ENCODE measurements around the gene YWHAQ. TPM values are rescaled to one million over a fixed set of nuclear protein-coding genes. Genes with fewer than 3 reads are reported as not detected.
A peak's percentile ranks its signal among the peaks of the same experiment; 100 is the strongest.
"Not testable (repeated sequence)": the region's sequence is repeated elsewhere in the genome, so short reads cannot be mapped to it uniquely, and the experiment has no call there.

YWHAQ gene
- polyA plus RNA-seq, 3 donors, result 463 to 476 (median 473) TPM

DNA sequence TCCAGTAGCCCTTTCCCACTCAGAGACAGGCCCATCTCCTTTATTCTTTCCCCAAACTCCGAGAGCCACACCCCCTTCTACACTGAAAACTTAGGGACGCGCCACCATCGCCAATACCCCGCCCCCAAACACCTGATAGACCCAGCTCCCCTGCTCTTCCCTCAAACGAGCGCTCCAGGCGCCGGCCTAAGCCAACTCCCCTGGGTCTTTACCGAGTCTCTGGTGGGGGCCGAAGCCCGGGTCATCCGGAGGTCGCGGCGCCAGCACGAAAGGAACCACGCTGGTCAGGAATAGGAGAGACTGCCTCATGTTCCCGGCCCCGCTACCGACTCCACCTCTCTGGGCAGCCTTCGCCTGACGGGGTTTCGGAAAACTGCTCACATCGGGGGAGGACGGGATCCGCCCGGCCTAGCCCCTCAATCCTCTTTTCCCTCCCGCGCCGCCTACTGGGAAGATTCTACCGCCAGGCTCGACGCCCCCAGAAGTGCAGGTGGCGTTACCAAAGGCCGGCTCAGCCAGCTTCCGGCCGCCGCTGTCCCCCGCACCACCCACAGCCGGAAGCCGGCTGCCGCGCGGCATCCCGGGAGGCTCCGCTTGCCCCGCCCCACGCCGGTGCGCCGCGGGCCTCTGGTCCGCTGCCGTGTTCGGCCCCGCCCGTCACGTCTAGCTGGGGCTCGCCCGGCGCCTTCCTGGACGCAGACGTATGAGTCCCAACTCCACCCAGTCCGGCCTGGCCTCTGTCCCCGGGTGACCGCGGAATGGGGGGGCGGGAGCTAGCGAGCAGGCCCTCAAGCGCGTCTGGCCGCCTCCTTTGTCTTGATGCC is 75.3 kb downstream of the YWHAQ start, which contains the start of gene ADAM17:
ADAM17 (minus strand) TSS at position 534 of the 824 bp plus-strand sequence; CDS start at position 309, 225 bp downstream.
- peak; percentile 76 to 88 (median 84) for DNase-seq (ENCODE audit: low read depth in 3 of 3, low spot score in 2 of 3)

DNA sequence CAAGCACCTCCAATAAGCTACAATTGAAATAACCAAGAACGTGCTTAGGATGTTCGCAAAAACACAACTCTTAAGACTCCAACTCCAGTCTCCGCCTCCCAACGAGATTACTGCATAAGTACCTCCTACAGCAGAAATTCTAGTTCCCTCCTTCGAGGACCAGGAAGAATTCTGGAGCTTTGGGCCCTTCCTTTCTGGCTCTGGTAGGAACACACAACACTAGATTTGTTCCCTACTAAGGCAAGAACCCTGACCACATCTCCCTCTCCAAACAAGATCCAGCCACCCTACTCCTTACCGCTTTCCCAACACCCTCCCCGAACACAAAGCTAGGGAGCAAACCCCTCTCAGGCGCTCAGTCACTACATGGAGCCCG is 75.9 kb downstream of the YWHAQ start:
- DNase-seq (ENCODE audit: low read depth in 3 of 3, low spot score in 2 of 3), result peak in 2 of 3 donors; percentile 38 to 49

DNA sequence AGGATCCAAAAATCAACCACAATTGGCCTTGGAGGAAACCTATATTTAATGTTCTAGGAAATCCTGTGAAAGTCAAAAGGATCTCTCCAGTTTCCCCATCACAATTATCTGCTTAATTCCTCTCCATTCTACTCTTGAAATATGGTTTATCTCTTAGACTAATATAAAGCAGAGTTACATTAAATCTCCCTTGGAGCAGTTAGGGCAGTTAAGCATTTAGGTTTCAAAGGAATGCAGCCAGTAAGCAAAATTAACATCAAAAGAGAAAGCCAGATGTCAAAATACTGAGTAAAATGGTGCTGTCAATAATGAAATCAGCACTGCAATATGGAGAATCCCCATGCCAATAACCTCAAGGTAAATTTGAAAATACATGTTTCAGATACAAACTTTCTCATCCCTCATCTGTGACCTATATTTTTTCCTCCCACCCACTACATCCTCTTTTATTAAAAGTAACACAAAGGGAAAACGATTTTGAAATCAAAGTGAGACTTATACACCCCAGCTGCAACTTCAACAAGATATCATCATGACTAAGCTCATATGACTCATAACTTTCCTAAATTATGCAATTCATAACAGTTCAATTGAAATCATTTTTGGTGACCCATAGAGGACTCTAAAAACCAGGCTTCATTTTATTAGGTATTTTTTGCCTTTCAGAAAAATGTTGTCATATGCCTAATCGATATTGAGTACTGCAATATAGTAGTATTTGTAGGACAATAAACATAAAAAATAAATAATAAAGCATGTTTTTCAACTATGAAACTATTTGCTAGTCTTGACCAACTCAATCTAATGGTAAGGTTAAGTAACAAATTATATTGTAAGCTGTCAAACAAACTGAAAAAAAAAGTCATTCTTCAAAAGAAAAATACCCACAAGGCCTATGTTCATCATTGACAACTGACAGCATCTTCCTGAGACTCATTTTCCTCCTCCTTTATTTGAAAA is 78.3 kb downstream of the YWHAQ start:
- DNase-seq (ENCODE audit: low read depth in 3 of 3, low spot score in 2 of 3), result no peak

DNA sequence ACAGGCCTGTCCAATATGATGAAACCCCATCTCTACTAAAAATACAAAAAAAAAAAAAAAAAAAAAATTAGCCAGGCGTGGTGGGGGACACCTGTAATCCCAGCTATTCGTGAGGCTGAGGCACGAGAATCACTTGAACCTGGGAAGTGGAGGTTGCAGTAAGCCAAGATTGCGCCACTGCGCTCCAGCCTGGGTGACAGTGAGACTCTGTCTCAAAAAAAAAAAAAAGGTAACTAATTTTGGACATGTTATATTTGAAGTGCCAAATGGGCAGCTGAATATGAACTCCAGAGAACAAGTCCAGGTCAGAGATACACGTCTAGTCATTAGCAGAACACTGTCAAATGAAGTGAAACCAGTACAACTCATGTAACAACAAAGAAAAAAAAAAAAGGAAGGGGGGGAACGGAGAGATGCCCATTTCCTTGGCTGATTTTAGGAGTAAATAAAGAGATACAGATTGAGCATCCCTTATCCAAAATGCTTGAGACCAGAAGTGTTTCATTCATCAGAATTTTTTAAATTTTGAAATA is 79.9 kb downstream of the YWHAQ start:
- not testable (repeated sequence) for DNase-seq (ENCODE audit: low read depth in 3 of 3, low spot score in 2 of 3)

DNA sequence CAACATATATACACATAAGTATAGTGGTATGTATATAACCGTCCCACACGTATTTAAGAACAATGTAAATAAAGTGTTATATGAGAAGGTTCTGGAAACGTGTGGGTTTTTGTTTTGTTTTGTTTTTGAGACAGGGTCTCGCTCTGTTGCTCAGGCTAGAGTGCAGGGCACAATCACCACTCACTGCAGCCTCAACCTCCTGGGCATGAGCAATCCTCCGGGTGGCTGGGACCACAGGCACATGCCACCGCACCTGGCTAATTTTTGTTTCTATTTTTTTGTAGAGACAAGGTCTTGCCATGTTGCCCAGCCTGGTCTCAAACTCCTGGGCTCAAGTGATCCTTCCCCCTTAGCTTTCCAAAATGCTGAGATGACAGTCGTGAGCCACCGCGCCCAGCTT is 81.4 kb downstream of the YWHAQ start:
- no peak for DNase-seq (ENCODE audit: low read depth in 3 of 3, low spot score in 2 of 3)

DNA sequence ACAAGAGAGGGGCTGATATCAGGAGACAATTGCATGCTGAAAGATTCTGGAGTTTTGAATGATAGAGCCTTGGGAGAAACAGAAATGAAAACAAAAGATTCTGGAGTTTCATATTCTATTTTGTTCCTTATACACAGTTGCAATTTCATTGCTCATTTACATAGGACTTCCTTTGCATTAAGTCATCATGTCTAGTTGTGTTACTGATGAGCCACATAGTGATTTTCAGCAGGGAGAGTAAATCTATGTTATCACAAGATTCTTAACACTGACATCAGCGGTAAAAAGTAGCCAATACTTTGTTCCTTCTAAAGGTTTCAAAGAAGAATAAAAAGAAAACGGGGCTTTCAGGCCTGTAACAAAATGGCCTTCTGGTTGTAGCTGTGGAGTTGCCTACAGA is 82.3 kb downstream of the YWHAQ start:
- no peak for DNase-seq (ENCODE audit: low read depth in 3 of 3, low spot score in 2 of 3)

DNA sequence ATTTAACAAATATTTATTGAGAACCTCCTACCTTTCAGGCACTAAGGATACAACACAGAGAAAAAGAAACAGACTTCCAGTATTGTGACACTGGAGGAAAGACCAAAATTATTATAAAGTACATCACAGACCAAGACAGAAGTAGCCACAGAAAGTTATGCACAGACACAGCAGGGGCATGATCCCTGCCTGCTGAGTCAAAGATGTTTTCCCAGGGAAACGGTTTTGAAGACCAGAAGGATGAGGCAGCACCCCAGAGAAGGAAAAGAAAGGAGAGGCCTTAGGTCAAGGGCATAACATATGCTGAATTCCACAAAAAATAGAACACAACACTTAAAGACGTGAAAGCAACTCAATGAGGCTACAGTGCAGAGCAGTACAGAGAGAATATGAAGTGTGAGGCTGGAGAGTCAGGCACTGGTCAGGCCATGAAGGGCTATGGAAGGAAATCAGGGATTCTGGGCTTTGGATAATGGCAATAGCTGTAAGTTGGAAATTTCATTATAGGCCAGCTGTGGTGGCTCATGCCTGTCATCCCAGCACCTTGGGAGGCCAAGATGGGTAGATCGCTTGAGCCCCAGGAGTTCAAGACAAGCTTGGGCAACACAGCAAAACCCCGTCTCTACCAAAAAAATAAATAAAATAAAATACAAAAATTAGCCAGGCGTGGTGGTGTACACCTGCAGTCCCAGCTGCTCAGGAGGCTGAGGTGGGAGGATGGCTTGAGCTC is 83.4 kb downstream of the YWHAQ start:
- no peak for DNase-seq (ENCODE audit: low read depth in 3 of 3, low spot score in 2 of 3)

DNA sequence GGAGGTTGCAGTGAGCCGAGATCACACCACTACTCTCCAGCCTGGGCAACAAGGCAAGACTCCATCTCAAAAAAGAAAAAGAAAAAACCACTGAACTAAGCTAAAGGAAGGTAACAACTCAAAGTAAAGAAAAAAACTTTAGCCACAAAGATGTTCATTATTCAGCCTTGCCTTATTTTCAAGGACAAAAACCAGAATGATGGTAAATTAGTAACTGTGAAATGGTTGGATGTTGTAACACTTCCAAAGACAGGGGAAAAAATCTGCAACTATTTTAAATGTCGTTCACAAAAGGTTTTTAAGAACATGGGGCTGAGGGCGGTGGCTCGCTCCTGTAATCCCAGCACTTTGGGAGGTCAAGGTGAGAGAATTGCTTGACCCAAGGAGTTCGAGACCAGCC is 85.3 kb downstream of the YWHAQ start:
- no peak for DNase-seq (ENCODE audit: low read depth in 3 of 3, low spot score in 2 of 3)

DNA sequence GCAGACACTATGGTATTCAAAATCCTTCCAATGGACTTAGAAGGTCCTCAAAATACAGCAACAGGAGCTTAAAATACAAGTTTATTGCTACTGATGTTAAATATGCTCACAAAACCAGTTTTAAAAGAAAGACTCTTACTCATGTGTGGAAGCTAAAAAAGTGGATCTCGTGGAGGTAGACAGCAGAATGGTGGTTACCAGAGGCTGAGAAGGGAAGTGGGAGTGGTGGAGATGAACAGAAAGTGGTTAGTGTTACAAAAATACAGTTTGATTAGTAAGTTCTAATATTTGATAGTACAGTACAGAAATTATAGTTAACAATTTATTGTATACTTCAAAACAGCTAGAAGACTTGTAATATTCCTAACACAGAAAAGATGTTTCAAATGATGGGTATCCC is 87.2 kb downstream of the YWHAQ start:
- DNase-seq (ENCODE audit: low read depth in 3 of 3, low spot score in 2 of 3), result no peak

DNA sequence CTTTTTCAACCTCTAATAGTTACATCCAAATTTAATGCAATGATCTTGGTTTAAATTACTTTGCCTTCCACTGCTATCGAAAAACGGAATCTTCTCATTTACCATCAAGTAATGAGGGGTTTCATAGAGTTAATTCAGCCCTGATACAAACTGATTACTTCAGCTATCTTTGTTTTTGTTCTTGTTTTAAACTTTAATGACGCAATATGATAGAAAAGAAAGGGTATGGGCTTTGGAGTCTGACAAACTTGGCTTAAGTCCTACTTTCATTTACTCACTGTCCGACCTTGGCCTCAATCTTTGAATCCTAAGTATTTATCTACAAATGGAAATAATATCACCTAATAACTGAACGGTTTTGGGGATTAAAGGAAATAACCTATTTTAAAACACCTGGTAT is 91.3 kb downstream of the YWHAQ start:
- DNase-seq (ENCODE audit: low read depth in 3 of 3, low spot score in 2 of 3), result no peak

DNA sequence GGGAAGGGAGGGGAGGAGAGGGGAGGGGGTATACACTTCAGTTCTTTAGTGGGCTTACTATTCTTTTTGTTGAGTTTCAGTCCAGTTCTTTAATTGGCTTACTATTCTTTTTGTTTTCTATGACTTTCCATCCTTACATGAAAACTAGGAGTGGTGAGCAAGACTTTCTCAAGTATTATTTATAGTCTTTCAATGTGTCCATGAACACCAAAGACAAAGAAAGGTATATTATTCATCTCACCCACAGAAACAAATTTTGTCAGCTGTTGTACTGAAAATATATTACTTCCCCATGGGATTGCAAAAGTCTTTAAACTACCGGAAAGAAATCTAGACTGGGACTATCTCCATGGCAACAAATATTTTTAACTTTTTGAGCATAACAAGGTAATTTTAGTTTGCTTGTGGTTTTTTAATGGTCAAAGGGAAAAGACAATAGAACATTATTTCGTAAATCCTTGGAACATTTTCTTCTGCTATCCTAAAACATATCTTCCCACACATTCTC is 92.7 kb downstream of the YWHAQ start:
- DNase-seq (ENCODE audit: low read depth in 3 of 3, low spot score in 2 of 3), result peak in 1 of 3 donors; percentile 4

DNA sequence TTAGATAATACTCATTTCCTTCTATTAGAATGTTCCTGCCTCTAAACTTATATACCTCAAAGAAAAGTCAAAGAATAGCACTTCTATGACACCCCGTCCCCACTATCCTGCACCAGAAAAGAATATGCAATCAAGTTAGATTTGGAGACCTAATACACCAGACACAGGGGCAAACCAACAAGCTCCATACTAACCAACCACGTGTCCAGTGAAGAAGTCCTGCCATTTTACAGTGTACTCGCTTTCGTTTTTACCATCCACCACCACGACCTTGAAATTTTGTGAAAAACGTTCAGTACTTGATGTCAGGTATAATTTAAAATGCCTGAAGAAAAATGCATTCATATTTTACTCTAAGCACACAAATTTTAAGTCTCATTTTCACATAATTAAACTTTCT is 94.3 kb downstream of the YWHAQ start:
- DNase-seq (ENCODE audit: low read depth in 3 of 3, low spot score in 2 of 3), result no peak

DNA sequence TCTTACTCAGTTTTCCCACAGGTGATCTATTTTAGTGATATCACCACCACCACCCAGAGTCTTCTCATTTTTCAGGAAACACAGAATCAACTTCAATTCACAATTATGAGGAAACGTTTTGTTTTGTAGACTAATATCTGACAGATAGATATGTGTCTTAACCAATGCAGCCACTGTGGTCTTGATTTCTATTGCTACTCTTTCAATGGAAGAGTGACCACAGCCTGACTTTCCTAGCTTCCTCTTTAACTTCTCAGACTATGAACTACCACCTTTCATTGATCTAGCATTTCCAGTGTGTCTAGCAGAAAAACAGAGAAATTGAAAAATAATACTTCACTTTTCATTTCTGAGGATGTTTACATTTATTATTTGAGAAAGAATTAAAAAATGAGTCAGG is 95.6 kb downstream of the YWHAQ start:
- no peak for DNase-seq (ENCODE audit: low read depth in 3 of 3, low spot score in 2 of 3)

Other genes with a start within 250 kb of the YWHAQ start
- gene ITGB1BP1, start 207.5 kb downstream of the YWHAQ start, polyA plus RNA-seq (ENCODE audit: insufficient read length in 3 of 3), result 10 to 100 TPM; 66.0 to 86.4 (median 73.3) TPM
- gene CPSF3, start 207.3 kb downstream of the YWHAQ start, polyA plus RNA-seq (ENCODE audit: insufficient read length in 3 of 3), result 10 to 100 TPM; 62.7 to 63.6 (median 63.1) TPM
- 10 to 100 TPM; 44.4 to 50.0 (median 49.5) TPM for gene IAH1, start 156.4 kb downstream of the YWHAQ start, polyA plus RNA-seq (ENCODE audit: insufficient read length in 3 of 3)
- gene ADAM17, start 75.2 kb downstream of the YWHAQ start, polyA plus RNA-seq (ENCODE audit: insufficient read length in 3 of 3), result 10 to 100 TPM; 38.6 to 41.7 (median 39.6) TPM
- gene TAF1B, start 212.5 kb upstream of the YWHAQ start, polyA plus RNA-seq (ENCODE audit: insufficient read length in 3 of 3), result 10 to 100 TPM; 29.4 to 31.2 (median 30.7) TPM